Peyer's patch (tissue), 4 donors: ENCODE measurements around the gene FRYL.

Experiments used
- CTCF ChIP-seq, 6 experiments: fragments of 450-650 bp in 4 of 6; fragments of 200-600 bp in 2 of 6; sonication (generic) in 1 of 6; IDR thresholded peaks; one replicate each; pipeline ENCODE4 v1.5.1; 2017 to 2019; ENCODE audit warnings: antibody characterized with exemption in 6 of 6, mild to moderate bottlenecking in 3 of 6, moderate library complexity in 1 of 6
- POLR2A ChIP-seq, 2 donors: fragments of 450-650 bp; IDR thresholded peaks; one replicate each; pipeline ENCODE4 v1.5.1; 2017; ENCODE audit warnings: antibody characterized with exemption in 2 of 2, mild to moderate bottlenecking in 2 of 2, moderate library complexity in 2 of 2

DNA sequence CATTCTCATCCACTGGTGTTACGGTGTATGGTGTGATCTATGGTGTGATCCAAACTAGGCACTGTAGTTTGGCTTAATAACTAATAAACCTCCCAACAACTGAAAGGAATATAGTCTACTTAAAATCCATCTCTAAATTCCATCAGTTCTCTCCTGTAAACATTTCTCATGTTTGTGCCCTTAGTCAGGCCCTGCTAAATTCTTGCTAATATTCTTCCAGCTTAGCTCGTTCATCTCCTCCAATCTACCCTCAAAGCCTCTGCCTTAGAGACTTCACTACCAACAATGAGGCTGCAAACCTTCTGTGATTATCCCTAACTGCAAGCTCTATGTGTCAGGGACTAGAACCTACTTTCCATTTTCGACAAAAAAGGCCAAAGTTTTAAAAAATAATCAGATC lies 261.9 kb downstream of the FRYL start:
- TF ChIP-seq CTCF (IDR thresholded peaks at IDR 0.05) (no peak), POLR2A (IDR thresholded peaks at IDR 0.05) (no peak)
